ENCODE results near the gene LAMB3.

The LAMB3 gene

DNA sequence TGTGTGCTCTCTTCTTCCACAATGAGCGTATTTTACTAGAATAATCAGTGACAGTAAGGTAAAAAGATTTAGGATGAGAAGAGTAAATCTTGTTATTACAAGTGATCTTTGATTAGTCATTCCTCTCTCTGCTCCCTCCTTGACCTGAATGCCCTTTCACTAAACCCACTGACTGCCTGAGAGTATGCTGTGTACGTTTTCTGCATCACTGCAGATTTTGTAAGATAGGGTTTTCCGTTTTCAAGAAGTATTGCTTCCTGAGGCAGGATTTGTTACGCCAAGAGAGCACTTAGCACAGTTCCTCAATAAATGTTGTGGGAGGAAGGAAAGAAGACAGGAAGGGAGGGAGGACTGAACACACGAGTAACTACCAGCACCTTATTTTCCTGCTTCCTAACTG lies 7.7 kb upstream of the LAMB3 start:
- no peak for DNase-seq

DNA sequence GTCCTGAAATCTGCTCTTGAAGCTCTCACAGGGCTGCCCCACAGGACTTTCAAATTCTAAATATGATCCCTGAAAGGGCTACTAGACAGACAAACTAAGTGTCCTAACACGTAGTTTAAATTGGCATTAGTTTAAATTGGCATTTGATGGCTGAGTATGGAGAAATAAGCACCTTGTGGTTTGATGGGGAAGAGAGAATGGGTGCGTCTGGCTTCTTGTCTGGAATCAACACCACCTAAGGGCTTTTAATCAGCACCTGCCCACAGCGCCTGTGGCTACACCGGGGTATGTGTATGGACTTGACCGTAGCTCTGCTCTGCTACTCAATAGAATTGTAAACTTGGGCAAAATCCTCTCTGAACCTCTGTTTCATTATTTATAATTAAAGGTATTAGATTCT lies 5.7 kb upstream of the LAMB3 start:
- DNase-seq = no peak

DNA sequence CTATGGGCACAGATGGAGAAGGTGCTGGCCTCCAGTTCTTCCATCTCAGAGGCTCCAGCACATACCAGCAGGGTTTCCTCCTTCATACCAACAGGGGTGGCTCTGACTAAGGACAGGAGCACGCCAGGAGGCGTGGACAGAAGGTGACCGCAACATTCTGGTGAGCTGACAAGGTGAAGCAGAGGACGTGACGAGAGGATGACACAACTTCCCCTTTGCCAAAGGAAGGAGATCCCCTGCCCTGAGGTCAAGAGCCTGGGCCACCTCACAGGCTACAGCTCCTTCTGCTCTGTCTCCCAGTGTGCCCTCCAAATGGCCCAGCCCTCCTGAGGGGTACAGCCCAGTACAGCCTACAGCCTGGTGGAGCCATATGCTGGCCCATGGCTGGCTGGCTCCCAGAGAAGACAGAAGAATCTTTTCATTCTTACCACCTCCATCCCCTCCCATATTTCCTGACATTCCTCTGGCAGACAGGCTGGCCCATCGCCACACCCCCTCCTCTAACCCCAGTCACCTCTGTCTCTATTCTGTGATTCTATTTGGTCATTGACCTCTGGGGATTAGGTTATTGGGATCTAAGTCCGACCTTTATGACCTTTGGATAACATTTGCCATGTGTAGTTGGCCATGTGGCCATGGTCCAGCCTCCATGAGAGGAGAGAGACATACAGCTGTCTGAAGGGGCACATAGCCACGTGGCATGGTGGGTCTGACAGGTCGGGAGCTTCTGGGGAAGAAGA lies 5.1 kb upstream of the LAMB3 start:
- no peak for DNase-seq

DNA sequence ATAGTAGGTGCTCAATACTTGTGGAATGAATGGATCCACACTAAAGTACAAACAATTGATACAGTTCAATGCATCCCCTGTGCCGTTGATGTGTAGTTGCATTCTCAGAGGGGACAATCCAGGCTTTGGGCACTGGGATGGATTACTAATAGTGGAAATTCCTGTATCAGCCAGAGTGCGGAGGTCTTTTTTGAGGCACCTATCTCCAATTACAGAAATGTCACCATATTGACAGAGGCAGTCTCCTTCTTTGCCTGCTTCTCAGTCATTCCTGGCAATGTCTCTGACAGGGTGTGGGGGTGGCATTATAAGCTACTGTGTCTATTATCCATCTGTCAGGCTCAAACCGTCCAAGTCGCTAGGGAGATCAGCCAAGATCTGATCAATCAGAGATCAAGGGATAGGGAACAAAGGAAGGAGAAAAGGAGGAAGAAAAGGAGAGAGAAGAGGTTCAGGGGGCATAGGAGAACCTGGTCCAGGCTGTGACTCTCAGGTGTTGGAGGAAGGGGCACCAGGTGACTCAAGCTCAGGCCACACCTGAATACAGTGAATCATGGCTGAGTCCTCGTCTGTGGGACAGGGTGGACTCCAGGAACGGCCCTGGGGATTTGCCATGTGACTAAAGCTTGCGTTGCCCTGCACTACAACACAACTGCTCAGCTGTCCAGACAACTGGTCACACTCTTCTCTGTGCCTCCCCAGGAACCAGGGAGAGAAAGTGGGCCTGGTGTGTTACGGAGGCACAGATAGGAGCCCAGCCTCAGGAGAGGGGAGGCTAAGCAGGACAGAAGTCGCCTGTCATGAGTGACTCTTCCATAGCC lies 3.4 kb upstream of the LAMB3 start:
- DNase-seq = no peak

DNA sequence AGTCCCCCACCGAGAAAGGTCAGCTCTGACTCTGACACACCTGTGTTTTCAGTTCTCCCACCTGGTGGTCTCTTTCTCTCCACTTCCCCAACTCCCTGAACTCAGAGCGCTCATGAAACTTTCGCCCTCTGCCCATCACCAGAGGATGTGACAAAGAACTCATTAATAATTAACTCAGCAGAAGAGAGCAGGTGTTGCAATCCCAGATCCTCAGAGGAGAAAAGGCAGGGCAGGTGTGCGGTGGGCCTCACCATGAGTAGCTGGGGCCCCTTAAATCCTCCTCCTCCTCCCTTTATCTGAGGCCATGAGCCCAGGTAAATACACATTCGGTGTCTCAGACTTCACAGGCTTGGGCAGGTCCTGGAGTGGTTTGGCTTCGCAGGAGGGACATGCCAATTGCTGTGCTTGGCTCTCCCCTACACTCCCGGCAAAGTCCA lies 1.7 kb upstream of the LAMB3 start:
- DNase-seq = no peak

DNA sequence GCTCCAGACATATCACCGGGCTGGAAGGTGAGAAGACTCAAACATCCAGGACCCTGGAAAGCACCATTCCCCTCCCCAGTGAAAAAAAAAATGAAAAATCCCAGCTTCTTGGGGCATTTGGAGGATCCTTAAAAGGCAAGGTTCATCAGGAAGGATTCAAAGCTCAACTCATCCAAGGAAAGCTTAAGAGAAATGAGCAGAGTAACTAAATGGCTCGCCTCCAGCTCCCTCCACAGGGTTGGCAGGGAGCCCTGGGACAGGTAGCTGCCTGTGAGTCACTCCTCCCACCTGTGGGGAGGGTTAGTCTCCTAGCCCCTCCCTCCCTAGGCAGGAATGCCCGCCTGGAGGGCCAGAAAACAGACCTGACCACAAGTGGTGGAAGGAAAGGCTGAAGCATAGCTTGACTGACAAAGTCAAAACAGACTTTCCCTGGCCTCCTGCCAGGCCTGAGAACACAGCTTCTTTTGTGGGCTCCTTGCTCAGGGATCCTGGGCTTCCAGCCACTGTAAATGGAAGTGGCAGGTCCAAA lies 712 bp upstream of the LAMB3 start:
- DNase-seq = no peak

DNA sequence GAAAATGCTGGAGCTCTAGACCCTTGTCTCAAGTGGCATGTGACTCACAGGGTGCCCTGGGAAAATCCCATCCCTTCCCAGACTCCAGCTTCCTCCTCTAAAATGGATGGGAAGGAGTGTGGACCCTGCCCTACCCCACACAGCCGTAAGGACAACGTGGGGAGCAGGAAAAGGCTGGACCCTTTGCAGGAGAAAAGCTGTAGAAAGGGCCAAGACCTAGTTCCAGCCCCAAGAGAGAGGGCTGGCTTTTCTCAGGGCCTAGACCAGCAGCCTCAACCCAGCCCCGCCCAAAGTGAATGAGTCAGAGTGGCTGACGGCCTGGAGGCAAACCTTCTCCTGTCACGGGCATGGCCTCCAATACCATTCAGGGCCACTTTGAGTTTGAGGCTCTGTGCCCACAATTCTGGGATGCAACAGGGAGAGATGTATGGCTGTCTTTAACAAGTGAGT lies 1.1 kb downstream of the LAMB3 start:
- DNase-seq = no peak

DNA sequence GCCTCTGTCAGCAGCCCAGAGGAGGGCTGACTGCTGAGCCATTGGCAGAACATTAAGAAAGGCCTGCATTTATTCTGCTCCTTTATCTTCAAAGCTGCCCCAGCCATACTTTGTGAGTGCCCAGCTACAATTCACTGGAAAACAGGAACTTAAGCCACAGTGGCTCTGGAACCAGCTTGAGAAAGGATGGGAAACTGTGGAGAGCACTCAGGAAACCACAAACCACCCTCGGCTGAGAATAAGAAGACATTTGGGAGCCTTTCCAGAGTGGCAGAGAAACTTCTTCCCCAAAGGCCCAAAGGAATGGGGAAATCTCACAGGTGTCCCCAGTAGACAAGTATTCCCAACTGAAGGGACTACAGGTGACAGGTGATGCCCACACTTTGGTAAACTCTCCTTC lies 1.8 kb downstream of the LAMB3 start:
- DNase-seq = no peak

DNA sequence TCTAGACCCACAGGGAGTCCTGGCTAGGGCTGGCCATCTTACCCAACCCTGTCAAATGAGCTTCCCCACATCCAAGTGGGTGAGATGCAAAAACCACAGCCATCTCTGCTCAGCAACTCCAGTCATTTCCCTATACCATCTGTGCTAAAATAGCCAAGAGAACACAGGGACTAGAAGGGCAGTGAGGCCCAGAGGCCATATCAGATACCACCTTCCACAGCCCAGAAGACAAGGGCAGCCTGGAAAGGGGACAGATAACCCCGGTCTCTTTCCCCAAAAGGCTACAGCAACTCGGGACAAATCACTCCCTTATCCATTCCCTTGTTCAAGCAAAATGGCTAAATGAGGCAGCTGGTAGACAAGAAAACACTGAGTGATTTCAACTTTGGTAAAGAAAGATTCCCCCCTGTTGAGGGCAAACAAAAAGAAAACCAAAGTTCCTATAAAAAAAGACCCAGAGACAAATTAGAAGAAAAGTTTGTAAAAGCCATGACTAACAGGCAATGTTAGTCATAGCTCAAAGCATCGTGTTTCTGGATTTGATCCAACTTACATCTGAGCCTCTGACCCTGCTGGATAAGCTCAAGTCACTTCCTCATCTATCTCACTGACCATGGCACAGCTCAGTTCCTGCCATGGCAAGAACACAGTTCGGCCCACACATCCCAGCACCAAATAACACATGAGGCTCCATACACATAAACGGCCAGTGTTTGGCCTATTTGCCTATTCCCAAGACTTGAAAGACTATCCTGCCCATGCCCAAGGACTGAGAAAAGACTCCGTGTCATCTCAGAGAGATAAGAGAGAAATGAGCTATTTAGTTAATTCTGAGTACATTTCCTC lies 3.1 kb downstream of the LAMB3 start:
- no peak for DNase-seq

DNA sequence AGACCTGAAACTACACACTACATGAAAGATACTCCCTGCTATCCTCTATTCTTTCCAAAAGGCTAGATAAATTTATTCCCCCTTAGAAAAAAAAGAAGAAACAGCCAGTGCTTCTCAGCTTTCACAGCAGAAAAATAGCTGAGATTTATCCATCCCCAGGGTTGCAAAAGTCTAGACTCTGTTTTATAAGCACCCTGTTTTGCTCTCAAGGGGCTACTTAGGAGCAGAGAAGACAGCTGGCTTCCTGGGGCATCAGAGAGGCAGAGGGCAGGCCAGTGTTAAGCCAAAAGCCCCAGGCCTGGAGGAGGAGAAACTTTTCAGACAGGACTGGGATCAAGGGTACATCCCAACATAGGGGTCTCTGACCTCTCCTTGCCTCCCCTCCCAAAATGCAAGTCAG lies 3.9 kb downstream of the LAMB3 start:
- DNase-seq = peak in 1 of 2 experiments; percentile 75

DNA sequence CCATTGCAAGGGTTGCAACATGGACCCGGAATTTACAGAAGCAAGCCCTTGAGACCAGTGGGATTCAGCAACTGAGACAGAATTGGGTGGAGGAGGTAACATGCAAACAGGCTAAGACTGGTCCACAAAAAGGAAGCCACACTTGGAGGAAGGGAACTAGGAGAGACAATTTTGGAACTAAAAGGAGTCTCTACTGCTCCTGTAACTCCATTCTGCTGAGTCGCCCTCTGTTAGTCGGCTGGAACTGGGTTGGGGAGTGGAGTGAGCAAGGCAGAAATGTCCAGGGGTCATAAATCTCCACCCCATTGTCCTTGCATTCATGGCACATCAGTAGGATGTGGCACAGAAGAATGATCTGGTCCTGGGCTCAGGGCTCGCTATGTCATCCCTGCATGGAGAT lies 5.1 kb downstream of the LAMB3 start:
- no peak for DNase-seq

DNA sequence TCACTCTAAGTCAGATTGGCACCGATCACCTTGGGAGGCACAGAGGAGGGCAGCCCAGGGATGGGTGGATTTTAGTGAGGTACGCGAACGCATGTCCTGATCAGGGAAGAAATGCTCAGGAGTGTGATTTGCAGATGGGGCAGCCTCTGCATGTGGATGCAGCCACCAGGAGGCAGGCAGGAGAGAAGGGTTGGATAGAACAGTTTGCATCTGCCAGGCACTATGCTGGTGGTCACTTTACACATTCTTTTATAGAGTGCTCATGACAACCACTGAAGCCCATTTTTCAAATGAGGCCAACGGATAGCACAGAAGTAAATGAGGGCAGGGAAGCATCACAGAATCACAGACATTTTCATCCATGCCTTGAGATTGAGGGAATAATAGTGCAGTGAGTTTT lies 5.7 kb downstream of the LAMB3 start:
- DNase-seq = no peak

DNA sequence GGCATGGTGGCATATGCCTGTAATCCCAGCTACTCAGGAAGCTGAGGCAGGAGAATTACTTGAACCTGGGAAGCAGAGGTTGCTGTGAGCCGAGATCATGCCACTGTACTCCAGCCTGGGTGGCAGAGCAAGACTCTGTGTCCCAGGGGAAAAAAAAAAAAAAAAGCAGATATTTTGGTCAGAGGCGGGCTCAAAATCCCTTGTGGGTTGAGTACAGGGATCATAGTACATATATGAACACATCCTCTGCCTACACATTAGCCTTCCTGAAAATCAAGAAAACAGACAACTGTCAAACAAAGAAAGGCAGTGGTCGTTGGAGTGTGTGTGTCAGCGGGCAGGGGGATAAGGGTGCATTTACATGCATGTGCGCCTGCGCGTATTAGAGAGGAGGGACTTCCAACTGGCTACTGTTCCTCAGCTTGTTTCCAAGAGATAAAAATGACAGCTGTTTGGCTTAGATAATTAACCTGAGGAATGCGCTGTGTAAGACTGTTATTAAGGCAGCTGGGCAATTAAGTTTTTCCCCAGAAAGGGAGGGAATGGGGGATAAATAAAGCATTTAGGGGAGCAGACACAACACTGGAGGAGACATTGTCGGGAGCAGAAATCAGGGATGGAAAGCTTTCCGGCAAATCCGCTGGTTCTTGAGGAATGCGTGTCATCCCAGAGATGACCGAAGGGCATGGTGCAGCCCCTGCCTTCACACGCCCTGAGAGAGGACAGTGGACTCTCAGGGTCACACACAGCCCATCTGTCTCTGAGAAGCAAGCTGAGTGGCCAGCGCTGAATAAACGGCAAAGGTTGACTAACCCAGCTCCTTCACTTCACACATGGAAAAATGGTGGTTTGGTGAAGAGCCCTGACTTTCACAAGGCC lies 6.4 kb downstream of the LAMB3 start:
- peak; percentile 62 to 91 for DNase-seq

DNA sequence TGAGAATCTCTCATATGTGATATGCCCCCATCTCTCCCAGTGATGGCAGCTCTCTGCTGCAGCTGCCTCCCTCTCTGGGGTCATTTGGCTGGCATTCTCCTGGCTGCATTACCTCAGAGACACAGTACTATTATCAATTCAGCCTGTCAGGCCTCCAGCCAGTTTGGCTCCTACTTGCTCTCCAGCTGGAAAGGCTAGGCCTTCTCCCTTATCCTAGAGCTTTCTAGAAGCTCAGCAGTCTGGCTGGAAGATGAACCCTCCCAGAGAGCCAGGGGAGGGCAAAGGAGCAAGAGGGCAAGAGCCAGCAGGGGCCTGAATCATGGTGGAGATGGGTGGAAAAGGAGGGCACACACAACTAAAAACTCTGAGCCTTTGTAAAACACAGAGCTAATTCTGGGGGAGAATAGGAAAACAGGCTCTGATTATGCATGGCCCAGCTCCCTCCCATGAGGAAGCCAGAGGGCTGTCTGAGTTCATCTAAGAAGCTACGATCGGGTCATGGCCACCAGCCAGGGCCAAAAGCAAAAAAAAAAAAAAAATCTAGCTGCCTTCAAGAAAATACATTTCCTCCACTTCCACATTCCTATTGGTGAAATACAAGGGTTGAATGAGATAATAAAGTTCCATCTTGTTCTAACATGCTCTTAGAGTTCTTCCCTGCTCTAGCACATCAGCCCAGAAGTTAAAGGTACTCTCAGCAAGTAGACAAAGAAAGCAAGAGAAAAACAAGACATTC lies 8.8 kb downstream of the LAMB3 start:
- no peak for DNase-seq

DNA sequence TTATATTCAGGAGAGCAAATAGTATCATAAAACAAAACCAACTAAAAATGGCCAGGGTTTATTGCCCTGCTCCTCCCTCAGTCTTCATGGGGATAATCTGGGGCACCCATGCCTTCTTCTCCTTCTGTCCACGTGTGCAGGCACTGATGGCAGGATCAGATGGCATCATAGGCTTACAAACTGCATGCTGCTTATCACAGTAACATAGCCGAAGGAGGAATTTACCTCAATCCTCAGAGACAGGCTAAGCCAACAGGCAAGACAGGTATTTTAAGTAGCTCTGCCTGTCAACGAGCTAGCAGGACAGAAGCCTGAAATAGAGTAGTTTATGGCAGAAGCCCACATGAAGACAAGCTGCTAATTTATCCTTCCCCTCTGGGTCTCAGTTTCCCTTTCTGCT lies 9.4 kb downstream of the LAMB3 start:
- no peak for DNase-seq

DNA sequence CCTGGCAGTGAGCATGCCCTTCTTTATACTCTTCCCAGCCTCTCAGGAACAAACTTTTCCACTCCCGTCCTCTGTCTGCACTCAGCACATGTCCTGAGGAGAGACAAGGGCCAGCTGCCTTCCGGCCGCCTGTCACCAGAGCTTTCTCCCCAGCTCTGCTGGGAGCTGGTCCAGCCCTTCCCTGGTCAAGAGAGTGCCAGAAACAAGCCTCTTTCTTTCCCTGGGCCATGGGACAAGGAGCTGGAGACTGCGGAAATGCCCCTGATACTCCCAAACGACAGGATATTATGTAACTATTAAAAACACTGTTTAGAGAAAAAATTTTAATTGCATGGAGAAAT lies 10.4 kb downstream of the LAMB3 start:
- no peak for DNase-seq

DNA sequence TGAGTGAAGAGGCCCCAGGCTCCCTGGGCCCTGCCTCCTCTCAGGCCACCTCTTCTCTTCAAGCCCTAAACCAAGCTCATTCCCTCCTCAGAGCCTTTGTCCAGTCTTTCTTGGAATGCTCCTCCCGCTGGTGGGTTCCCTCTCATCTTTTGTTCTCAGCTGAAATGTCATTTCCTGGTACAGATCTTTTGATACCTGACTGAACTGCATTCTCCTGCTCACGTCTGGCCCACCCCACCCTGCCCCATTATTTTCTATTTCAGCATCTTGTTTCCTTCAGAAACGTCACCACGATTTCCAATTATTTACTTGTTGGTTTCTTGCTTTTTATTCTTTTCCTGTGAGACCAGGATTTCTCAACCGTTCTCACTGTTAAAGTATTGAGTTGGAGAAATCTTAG lies 16.4 kb downstream of the LAMB3 start:
- DNase-seq = no peak

DNA sequence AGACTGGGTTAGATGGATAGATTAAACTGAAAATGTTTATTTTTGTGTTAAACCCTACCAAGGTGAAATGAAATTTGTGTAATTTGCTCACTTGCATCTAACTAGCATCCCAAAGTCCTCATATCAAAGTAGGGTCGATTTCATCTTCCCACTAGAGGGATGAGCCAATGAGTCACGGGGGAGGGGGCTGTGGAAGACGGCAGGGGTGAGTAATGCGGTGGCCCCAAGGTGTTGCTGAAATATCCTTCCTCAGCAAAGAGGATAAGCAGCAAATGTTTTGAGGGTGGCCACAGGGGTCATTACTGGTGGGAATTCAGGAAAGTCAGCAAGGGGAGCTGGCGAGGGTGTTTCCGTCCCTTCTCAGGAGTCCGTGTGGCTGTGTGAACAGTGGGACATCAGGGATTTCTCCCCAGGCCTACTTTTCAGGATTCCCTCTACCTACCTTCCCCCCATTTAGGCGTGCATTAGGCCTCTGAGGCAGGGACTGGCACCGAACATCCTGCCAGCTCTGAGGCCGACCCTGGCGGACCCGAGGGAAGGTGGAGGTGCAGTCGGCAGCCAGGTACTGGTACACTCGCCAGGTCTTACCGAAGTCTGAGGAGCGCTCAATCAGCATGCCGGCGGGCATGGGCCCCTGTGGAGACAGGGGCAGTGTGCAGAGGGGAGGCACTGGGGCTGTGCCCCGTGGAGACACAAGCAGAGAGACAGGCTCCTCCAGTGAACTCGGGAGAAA lies 18.1 kb downstream of the LAMB3 start:
- DNase-seq = no peak

DNA sequence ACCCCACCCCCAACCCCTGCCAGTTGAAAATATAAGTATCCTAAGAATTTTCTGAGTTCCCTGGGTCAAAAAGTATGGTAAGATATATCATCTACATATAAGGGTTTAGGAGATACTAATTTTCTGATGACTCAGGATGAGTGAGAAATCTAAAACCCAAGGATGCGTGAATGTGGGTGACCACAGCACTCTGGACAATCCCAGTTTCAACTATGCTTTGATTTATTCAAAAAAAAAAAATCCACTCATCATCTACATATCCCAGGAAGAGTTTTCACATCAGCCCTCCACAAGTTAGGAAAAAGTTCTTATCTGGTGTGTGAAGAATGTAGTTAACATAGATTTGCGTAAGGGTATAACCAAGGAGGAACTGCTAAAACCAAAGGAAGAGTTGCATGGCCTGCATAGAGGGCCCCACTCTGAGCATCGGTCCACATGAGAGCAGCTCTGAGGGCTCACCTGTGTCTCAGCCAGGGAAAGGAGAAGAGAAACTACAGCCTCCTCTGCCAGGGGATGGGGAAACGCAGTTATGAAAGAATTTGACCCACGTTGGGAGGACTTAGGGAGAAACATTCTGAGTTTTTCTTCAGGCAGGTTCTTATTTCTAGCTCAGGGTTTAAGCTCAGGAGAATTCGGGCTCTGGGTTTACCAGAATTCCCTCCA lies 18.8 kb downstream of the LAMB3 start:
- DNase-seq = no peak
